LHCN-M2 (cell line): Measurements from ENCODE around the gene SPAG16. TPM values are rescaled to one million over a fixed set of nuclear protein-coding genes. Genes with fewer than 3 reads are reported as not detected.

ENCODE experiments used
- DNase-seq: peaks from one replicate; pipeline ENCODE4 v3.0.0-alpha.2; 2012; ENCODE audit warnings: low read depth
- polyA plus RNA-seq: library from polyadenylated mRNA; unstranded; fragments of >200 nt; gene quantifications from one replicate; pipeline ENCODE4 v1.2.1, GENCODE V29; 2012; ENCODE audit warnings: missing spikeins
- total RNA-seq: library from RNA; depleted of rRNA; stranded (reverse); fragments of >200 nt; gene quantifications from 2 replicates; pipeline ENCODE4 v1.2.3, GENCODE V29; 2014; rRNA removed

SPAG16 gene
- total RNA-seq: 16.5 and 17.1 TPM in 2 replicates
- polyA plus RNA-seq: 8.8 TPM

- peak; percentile 97 for DNase-seq
Measured at GRCh38 chr2:213284105-213285090, at the start of gene SPAG16. Gene SPAG16 (plus strand): TSS chr2:213284464.

- no peak for DNase-seq
Measured at GRCh38 chr2:213234641-213235040, 49.6 kb upstream of the SPAG16 start.

- DNase-seq: no peak
Measured at GRCh38 chr2:213235741-213236140, 48.5 kb upstream of the SPAG16 start.

GRCh38 chr2:213237251-213237650, 47.0 kb upstream of the SPAG16 start:
- DNase-seq: no peak

- peak; percentile 46 for DNase-seq
Measured at GRCh38 chr2:213237787-213238186, 46.5 kb upstream of the SPAG16 start.

GRCh38 chr2:213238753-213239495, 45.3 kb upstream of the SPAG16 start:
- peak; percentile 97 for DNase-seq

- no peak for DNase-seq
Measured at GRCh38 chr2:213241817-213242216, 42.4 kb upstream of the SPAG16 start.

GRCh38 chr2:213242653-213243052, 41.6 kb upstream of the SPAG16 start:
- DNase-seq: no peak

- DNase-seq: no peak
Measured at GRCh38 chr2:213243189-213244044, 40.8 kb upstream of the SPAG16 start.

- peak; percentile 39 for DNase-seq
Measured at GRCh38 chr2:213246497-213247281, 37.6 kb upstream of the SPAG16 start.

GRCh38 chr2:213247566-213247965, 36.7 kb upstream of the SPAG16 start:
- no peak for DNase-seq

- DNase-seq: no peak
Measured at GRCh38 chr2:213248637-213249036, 35.6 kb upstream of the SPAG16 start.

- DNase-seq: no peak
Measured at GRCh38 chr2:213249502-213249901, 34.8 kb upstream of the SPAG16 start.

GRCh38 chr2:213251618-213252017, 32.6 kb upstream of the SPAG16 start:
- peak; percentile 77 for DNase-seq

GRCh38 chr2:213252206-213252605, 32.1 kb upstream of the SPAG16 start:
- no peak for DNase-seq

- no peak for DNase-seq
Measured at GRCh38 chr2:213253162-213253561, 31.1 kb upstream of the SPAG16 start.

- no peak for DNase-seq
Measured at GRCh38 chr2:213259266-213259665, 25.0 kb upstream of the SPAG16 start.

- DNase-seq: no peak
Measured at GRCh38 chr2:213261237-213261636, 23.0 kb upstream of the SPAG16 start.

GRCh38 chr2:213261715-213262114, 22.5 kb upstream of the SPAG16 start:
- no peak for DNase-seq

- DNase-seq: no peak
Measured at GRCh38 chr2:213265679-213266078, 18.6 kb upstream of the SPAG16 start.

- DNase-seq: peak; percentile 28
Measured at GRCh38 chr2:213266421-213266820, 17.8 kb upstream of the SPAG16 start.
